K562 treated with DMSO at 1 percent for 12 hours (cell line): ENCODE results near the gene PAX6. TPM values are rescaled to one million over a fixed set of nuclear protein-coding genes. Genes with fewer than 3 reads are reported as not detected.

ENCODE experiments used
- total RNA-seq: library from RNA; unstranded; fragments of 300-600 nt; gene quantifications from 2 replicates; pipeline ENCODE4 v1.2.3, GENCODE V29; 2022; ENCODE audit not compliant: insufficient read depth

Gene PAX6
- total RNA-seq: 6.9 and 7.8 TPM in 2 replicates

GRCh38 chr11:31810779-31811647 lies at the start of gene PAX6:
TSS of gene PAX6 (minus strand) at chr11:31811322. CDS start at chr11:31806411, 4,911 bp downstream.

